Lower leg skin (tissue), 3 donors: ENCODE measurements around the gene SP100.

Source experiments
- POLR2A ChIP-seq, 2 donors: fragments of 450-650 bp; IDR thresholded peaks; one replicate each; pipeline ENCODE4 v1.6.1; 2016 to 2017; ENCODE audit warnings: antibody characterized with exemption in 2 of 2, mild to moderate bottlenecking in 1 of 2, moderate library complexity in 1 of 2
- TF ChIP-seq, protein P1 (sequence below), 3 donors: fragments of 450-650 bp; IDR thresholded peaks; one replicate each; pipeline ENCODE4 v1.5.1; 2016; ENCODE audit warnings: antibody characterized with exemption in 3 of 3, mild to moderate bottlenecking in 3 of 3, moderate library complexity in 2 of 3

DNA sequence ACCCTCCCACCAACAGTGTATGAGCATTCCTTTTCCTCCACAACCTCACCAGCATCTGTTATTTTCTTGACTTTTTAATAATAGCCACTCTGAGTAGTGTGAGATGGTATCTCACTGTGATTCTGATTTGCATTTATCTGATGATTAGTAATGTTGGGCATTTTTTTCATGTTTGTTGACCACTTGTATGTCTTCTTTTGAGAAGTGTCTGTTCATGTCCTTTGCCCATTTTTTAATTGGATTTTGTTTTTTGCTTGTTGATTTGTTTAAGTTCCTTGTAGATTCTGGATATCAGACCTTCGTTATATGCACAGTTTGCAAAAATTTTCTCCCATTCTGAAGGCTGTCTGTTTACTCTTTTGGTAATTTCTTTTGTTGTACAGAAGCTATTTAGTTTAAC lies 59.1 kb downstream of the SP100 start:
- TF ChIP-seq, protein P1, sequence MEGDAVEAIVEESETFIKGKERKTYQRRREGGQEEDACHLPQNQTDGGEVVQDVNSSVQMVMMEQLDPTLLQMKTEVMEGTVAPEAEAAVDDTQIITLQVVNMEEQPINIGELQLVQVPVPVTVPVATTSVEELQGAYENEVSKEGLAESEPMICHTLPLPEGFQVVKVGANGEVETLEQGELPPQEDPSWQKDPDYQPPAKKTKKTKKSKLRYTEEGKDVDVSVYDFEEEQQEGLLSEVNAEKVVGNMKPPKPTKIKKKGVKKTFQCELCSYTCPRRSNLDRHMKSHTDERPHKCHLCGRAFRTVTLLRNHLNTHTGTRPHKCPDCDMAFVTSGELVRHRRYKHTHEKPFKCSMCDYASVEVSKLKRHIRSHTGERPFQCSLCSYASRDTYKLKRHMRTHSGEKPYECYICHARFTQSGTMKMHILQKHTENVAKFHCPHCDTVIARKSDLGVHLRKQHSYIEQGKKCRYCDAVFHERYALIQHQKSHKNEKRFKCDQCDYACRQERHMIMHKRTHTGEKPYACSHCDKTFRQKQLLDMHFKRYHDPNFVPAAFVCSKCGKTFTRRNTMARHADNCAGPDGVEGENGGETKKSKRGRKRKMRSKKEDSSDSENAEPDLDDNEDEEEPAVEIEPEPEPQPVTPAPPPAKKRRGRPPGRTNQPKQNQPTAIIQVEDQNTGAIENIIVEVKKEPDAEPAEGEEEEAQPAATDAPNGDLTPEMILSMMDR (IDR thresholded peaks at IDR 0.05): no peak
- no peak for TF ChIP-seq POLR2A (IDR thresholded peaks at IDR 0.05)
